ENCODE data around the gene CENPU.
"Not testable (repeated sequence)": the region's sequence is repeated elsewhere in the genome, so short reads cannot be mapped to it uniquely, and the experiment has no call there.

The CENPU gene

GRCh38 chr4:184752496-184753275, 18.8 kb upstream of the CENPU start:
- no peak for DNase-seq (ENCODE audit: low read depth in 1 of 2, low spot score in 1 of 2)

- DNase-seq (ENCODE audit: low read depth in 1 of 2, low spot score in 1 of 2), result no peak
Measured at GRCh38 chr4:184751585-184751956, 17.7 kb upstream of the CENPU start.

GRCh38 chr4:184750926-184751584, 17.2 kb upstream of the CENPU start:
- no peak for DNase-seq (ENCODE audit: low read depth in 1 of 2, low spot score in 1 of 2)

DNA sequence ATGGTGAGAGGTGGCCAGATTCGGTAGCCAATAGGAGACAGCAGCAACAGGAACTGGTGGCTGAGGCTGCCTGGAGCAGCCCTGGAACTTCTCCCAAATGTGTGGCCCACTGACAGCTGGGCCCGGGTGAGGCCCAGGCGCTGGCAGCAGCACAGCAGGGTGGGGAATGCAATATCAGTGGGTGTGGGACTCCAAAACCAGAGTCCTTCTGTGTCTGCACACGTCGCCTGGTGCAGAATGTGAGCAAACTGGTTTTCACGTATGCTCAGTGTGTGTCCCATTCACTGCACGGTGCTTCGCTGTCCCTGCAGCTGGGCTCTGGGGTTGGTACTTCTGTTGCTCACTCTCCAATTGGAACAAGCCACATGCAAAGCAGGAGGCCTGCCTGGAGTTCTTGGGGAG, 14.4 kb upstream of the CENPU start:
- no peak for DNase-seq (ENCODE audit: low read depth in 1 of 2, low spot score in 1 of 2)

DNA sequence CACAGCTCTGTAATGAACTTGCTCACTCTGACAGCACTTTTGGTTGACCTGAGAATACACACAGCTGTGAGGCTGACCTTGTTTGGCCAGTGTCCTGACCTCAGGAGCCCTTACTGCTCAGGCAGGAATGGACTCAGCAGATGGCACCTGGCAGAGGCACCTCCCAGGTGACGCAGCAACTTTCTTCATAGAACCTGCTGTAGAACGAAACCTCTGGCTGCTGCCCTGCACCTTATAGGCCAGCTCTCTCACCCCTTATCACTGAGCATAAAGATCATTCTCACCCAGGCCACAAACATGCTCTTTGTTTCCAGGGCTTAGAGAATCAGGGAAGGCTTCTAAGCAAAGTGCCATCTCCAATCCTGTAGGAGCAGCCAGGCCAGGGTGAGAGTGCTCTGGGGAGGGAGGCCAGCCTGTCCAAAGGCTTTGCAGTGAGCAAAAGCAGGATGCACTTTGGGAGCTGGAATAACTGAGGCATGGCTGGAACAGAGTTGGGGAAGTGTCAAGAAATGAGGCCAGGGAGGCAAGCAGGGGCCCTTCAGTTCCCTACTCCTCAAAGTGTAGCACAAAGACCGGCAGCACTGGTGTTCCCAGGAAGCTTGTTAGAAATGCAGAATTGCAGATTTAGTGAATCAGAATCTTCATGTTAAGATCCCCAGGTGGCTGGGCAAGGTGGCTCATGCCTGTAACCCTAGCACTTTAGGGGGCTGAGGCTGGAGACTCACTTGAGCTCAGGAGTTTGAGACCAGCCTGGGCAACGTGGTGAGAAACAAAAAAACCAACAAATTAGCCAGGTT, 13.3 kb upstream of the CENPU start:
- DNase-seq (ENCODE audit: low read depth in 1 of 2, low spot score in 1 of 2), result no peak

- peak; percentile 28 to 38 for DNase-seq (ENCODE audit: low read depth in 1 of 2, low spot score in 1 of 2)
Measured at GRCh38 chr4:184745831-184746795, 12.2 kb upstream of the CENPU start.

DNA sequence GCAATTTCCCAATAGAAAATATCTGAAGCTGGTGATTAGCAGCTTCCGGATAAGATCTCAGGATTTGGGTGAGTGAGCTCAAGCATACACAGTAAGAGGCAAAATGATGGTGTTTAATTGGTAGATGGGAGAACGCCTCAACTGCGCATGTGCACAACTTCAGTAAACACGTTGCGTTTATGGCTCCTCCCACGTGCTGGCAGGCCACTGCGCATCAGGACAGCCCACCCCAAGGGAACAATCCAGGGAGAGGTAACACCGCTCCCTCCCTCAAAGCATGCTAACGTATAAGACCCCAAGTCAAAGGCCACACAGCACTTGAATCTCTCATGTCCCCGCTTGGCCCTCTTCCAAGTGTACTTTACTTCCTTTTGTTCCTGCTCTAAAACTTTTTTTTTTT, 10.3 kb upstream of the CENPU start:
- no peak for DNase-seq (ENCODE audit: low read depth in 1 of 2, low spot score in 1 of 2)

- DNase-seq (ENCODE audit: low read depth in 1 of 2, low spot score in 1 of 2), result no peak
Measured at GRCh38 chr4:184743650-184744049, 9.8 kb upstream of the CENPU start.

DNA sequence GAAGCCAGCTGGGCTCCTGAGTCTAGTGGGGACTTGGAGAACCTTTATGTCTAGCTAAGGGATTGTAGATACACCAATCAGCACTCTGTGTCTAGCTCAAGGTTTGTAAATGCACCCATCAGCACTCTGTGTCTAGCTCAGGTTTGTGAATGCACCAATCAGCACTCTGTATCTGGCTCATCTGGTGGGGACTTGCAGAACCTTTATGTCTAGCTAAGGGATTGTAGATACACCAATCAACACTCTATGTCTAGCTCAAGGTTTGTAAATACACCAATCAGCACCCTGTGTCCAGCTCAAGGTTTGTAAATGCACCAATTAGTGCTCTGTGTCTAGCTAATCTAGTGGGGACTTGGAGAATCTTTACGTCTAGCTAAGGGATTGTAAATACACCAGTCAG, 7.8 kb upstream of the CENPU start:
- not testable (repeated sequence) for DNase-seq (ENCODE audit: low read depth in 1 of 2, low spot score in 1 of 2)

- no peak for DNase-seq (ENCODE audit: low read depth in 1 of 2, low spot score in 1 of 2)
Measured at GRCh38 chr4:184740980-184741391, 7.1 kb upstream of the CENPU start.

GRCh38 chr4:184739575-184739974, 5.7 kb upstream of the CENPU start:
- not testable (repeated sequence) for DNase-seq (ENCODE audit: low read depth in 1 of 2, low spot score in 1 of 2)

DNA sequence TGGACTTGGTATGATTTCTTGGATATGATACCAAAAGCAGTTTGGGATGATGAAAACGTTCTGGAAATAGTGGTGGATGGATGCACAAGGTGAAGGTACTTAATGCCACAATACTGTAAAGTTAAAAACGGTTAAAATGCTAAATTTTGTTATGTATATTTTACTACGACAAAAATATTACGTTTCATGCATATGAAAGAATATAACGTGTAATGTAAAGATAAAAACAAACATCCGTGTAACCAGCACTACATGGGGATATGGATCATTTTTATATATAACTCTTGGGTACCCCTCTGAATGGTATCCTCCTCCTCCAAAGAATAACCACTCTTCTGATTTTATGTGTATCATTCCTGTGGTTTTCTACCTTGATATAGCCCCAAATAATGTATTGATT, 862 bp upstream of the CENPU start:
- no peak for DNase-seq (ENCODE audit: low read depth in 1 of 2, low spot score in 1 of 2)

DNA sequence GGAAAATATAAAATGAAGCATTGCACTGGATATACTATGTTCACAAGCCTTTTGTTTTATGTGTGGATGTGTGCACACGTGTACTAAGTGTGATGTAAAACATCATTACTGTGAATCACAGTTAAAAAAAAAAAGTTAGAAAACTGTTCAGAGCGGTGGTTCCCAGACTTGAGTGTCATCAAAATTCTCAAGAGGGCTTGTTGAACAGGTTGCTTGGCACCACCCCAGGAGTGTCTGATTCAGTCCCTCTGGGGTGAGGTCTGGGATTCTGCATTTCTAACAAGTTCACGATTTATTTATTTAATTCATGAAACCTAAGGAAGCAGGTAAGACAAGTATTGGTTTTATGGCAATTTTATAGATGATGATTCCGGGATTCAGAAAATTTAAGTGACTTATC, 1.8 kb downstream of the CENPU start:
- no peak for DNase-seq (ENCODE audit: low read depth in 1 of 2, low spot score in 1 of 2)

DNA sequence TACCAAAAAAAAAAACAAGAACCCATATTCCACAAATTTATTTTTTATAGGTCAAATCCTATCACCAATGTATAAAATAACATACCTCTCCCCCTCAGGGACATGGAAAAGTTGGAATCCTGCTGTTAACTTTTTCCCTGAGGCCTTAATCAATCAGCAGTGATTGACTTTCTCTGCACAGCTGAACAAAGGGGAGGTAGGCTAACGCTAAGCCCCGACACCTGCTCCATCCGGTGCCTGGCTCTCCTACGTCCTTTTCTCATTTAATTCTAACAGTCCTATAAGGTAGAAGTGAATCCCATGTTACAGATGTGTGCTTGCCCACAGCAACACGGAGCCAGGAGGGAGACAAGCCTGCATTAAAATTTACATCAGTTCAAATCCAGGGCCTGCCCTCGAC, 2.8 kb downstream of the CENPU start:
- DNase-seq (ENCODE audit: low read depth in 1 of 2, low spot score in 1 of 2), result no peak

GRCh38 chr4:184729946-184730345, 4.0 kb downstream of the CENPU start:
- DNase-seq (ENCODE audit: low read depth in 1 of 2, low spot score in 1 of 2), result no peak

GRCh38 chr4:184728858-184729257, 5.0 kb downstream of the CENPU start:
- DNase-seq (ENCODE audit: low read depth in 1 of 2, low spot score in 1 of 2), result no peak

DNA sequence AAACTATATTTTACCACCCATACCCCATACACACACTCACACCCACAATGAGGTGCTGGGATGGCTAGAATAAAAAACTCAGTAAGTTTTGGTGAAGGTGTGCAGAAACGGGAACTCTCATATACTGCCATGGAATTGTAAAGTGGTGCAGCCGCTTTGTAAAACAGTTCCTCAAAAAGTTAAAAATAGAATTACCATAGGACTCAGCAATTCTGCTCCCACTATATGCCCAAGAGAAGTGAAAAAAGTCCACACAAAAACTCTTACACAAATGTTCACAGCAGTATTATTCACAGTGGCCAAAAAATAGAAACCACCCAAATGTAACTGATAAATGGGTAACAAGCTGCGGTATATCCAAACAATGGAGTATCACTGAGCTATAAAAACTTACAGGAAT, 6.5 kb downstream of the CENPU start:
- no peak for DNase-seq (ENCODE audit: low read depth in 1 of 2, low spot score in 1 of 2)

DNA sequence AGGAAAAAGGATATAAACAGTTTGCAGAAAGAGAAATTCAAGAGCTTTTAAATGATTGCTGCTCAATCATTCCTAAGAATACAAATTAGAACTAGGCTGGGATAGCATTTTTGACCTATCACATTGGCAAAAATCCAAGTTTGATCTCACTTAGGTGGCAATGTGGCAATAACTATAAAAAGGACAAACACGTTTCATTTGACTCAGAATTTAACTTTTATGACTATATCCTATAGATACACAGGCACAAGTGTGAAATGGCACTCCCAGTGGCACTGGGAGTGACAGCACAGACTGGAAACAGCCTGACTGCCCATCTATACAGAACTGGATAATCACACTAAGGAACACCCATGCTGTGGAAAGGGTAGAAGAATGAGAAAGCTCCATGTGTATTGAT, 11.1 kb downstream of the CENPU start:
- no peak for DNase-seq (ENCODE audit: low read depth in 1 of 2, low spot score in 1 of 2)

DNA sequence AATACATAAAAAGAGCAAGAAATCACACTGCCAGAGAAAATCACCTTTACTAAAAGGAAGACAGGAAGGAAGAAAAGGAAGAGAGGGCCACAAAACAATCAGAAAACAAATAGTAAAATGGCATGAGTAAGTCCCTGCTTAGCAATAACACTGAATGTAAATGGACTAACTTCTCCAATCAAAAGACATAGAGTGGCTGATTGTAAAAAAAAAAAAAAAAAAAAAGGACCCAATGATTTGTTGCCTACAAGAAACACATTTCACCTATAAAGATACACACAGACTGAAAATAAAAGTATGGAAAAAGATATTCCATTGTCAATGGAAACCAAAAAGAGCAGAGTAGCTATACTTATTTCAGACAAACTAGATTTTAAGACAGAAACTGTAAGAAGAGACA, 12.6 kb downstream of the CENPU start:
- DNase-seq (ENCODE audit: low read depth in 1 of 2, low spot score in 1 of 2), result no peak

DNA sequence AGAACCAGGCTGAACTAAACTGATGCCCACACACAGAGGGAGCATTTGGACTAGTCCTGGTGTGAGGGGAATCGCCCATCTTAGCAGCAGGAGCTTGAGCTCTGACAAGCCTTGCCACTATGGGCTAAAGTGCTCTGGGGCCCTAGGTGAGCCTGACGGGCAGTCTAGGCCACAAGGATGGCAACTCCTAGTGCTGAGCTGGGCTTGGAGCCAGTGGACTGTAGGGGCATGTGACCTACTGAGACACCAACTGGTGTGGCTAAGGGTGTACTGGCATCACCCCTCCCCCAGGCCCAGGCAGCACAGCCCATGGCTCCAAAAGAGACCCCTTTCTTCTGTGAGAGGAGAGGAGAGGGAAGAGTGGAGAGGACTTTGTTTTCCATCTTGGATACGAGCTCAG, 14.5 kb downstream of the CENPU start:
- no peak for DNase-seq (ENCODE audit: low read depth in 1 of 2, low spot score in 1 of 2)

GRCh38 chr4:184715526-184715925, 18.4 kb downstream of the CENPU start:
- DNase-seq (ENCODE audit: low read depth in 1 of 2, low spot score in 1 of 2), result no peak
